HG03378 (cell line): ENCODE measurements around the gene NBAS.

Experiments used
- ATAC-seq: cut with Tn5 transposase; IDR thresholded peaks from one replicate; pipeline ENCODE4 v1.9.1; 2021; ENCODE audit warnings: mild to moderate bottlenecking, moderate library complexity; ENCODE audit not compliant: unreplicated experiment

NBAS gene

DNA sequence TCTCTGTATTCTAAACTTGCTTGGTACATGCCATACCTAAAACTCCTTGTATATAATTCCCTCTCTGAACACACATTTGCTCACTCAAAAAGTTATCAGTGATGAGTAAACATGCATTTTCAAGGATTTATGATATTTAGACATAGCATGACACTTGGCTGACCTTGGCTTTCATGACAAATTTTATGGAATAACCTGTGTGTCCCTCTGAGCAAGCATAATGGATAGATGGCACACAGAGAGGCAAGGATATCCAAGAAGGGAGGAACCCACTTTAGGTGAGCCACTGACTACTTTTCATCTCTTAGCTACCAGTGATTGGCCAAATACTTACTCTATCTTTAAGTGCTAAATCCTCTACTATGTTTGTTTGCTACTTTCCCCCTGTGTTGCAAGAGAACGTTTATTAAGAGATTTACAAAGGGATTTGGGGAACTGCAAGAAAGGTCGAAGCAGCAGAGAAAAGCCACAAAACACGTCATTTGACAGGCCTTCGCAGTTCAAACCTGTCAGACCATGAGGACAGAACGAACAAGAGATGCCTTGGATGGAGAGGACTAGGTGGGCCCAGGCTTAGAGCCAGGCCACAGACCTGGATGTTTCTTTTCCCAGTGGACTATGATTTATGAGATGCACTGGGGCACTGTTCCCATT lies 379.9 kb downstream of the NBAS start:
- ATAC-seq: no peak

DNA sequence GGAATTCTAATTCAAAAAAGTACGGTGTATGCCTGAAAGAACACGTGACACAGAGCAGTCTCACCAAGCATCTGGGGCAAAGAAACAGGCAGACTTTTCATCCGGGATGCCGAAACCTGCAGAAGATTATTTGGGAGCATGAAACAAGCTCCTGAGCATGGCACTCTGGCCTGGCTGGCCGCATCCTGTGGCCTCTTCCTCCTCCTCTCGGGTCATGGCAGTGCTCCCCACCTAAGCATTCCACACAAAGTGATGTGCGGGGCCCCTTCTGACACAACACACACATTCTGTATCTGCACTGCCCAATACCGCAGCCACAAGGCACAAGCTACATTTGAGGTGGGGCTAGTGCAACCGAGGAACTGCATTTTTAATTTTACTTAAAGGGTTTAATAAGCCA lies 380.8 kb downstream of the NBAS start:
- no peak for ATAC-seq

DNA sequence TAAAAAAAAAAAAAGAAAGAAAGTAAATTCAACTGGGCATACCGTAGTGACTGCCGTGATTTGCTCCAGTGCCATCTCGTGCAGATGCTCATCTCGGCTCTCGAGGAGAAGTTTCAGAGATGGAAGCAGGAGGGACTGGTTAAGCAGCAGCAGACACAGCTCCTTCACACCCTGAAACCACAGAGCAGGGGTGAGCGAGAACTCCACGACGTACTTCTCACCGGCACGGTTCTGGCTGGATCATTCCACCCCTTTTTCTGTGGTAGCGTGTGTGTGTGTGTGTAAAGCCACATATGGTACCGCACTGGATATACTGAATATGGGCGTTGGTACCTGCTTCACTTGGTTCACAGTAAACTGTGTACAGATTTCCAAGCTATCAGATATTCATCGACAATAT lies 382.2 kb downstream of the NBAS start:
- ATAC-seq: no peak

GRCh38 chr2:15177103-15177502 lies 384.0 kb downstream of the NBAS start:
- peak; percentile 99 for ATAC-seq

DNA sequence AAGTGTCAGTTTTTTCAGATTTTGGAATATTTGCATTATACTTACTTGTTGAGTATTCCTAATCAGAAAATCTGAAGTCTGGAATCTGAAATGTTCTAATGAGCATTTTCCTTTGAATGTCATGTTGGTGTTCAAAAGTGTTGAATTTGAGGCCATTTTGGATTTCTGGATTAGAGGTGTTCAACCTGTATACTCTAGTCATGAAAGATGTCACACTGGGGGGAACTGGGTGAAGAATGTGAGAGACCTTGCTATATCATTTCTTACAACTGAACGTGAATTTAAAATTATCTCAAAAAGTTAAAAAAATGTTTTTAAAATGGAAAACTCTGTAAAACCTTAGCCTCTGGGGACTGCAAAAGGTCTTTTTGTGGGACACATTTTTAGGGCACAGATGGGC lies 384.5 kb downstream of the NBAS start:
- no peak for ATAC-seq

DNA sequence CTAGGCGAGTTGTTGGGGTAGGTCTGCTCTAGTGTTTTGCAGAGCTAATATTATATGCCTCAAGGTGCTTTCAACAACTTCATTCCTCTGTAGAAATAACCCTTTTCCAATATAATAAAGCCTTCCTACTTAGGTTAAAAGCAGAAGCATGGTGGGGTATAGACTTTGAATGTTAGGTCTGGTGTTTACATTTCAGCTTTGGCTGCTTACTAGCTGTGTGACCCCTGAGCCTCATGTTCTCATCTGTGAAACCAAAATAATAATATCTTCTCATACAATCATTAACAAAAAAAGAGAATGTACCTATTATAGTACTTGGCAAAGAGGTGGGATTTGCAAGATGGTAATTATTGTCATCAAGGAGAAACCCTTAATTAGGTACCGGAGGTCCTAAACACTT lies 386.6 kb downstream of the NBAS start:
- ATAC-seq: no peak

GRCh38 chr2:15173501-15173900 lies 387.6 kb downstream of the NBAS start:
- ATAC-seq: no peak

GRCh38 chr2:15172825-15173224 lies 388.3 kb downstream of the NBAS start:
- ATAC-seq: no peak

DNA sequence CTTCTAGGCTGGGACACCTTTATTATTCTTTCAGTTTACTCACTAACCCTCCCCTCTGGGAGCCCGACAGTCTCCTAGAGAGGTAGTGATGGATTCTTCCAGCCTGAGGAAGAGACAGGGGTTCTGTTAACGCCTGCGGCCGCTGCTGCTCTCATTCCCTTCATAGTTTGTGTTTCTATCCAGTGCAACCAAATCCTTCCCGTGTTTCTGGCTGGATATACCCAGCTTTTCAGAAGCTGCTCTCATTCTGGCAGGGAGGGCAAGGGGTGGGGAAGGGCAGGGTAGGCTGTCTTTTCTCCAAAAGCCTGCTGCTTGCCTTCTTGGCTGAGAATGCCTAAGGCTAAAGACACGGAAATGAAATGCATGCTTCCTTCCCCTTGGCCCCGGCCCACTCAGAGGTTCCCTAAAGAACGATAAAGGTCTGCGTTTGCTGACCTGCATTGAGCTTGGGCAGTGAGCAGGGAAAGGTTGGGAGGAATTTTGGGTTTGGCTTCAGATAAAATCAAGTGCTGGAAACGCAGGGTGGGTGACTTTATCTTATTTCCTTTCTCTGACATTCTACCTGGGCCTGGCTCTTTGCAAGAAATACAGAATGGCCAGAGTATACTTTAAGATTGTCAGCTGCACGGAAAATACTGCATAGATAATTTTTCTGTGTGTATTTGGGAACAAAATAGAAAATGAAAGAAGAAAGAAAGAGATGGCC lies 390.9 kb downstream of the NBAS start:
- ATAC-seq: no peak

GRCh38 chr2:15169326-15170069 lies 391.6 kb downstream of the NBAS start:
- no peak for ATAC-seq

- no peak for ATAC-seq
These were observed 393.0 kb downstream of the NBAS start for GRCh38 chr2:15168116-15168515.

DNA sequence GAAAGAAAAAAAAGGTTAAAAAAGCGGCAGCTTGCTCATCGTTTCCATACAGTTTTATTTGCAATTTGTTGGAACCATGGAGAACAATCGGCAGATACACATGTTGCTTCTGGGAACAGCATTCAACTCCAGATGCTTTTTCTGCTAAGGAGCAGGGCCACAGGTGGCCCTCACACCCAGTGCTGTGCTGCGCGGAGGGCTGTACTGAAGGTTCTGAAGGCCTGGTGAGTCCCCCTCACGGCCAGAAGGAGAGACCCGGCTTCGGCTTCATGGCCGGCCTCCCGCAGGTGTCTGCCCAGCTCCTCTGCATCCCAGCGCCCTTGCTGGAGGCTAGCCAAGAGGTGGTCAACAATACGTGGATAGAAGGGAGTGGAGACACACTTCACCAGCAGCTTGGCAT lies 394.3 kb downstream of the NBAS start:
- no peak for ATAC-seq

GRCh38 chr2:15163326-15163725 lies 397.8 kb downstream of the NBAS start:
- ATAC-seq: no peak

- no peak for ATAC-seq
These were observed 398.5 kb downstream of the NBAS start for GRCh38 chr2:15162620-15163019.

DNA sequence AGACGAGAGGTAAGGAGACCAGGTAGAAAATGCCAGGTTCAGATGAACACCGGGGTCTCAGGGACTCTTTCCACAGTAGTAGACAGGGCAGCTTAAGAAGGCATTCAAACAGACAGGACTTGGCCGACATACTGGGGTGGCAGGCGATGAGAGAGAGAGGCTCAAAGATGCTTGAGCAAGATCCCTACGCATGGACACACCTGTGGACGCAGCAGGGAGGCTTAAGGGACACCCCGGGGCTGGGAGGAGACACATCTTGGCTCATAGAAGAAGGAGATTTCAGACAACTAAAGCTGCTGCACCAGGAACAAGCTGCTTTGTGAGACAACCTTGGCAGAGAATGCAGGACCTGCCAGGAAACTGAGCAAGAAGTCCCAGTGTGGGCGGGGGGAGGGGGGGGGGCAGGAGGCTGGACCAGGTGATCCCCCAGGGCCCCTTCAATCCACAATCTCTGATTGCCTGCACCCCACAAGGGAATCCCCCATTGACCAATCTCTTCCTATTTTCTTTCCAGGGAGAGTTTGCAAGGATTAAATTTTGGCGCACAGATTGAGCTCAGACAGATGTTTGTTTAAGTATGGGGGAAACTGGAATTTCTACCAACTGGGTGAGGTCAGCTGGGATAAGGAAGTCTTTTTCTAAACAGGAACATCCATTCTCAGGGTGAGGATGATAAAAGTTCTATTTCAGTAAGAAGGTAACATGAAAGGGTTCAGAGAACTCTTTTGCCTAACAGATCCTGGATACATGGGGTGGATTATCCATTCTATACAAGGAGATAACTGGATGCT lies 400.7 kb downstream of the NBAS start:
- no peak for ATAC-seq

DNA sequence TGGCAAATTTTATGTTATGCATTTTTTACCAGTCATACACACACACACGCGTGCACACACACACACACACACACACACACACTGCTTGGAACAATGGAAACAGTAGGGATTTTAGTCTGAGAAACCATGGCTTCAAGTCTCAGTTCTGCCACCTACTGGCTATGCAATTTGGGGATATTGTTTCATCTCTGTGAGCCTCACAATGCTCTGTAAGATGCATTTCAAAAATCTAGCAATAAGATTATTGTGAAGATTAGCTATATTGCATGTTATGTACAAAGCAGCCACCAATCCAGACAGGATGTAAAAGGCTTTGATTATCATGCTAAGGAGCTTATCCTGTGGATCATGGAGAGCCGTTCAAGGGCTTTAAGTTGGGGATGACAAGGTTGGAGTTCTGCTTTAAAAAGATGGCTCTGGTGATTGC lies 401.4 kb downstream of the NBAS start:
- no peak for ATAC-seq

DNA sequence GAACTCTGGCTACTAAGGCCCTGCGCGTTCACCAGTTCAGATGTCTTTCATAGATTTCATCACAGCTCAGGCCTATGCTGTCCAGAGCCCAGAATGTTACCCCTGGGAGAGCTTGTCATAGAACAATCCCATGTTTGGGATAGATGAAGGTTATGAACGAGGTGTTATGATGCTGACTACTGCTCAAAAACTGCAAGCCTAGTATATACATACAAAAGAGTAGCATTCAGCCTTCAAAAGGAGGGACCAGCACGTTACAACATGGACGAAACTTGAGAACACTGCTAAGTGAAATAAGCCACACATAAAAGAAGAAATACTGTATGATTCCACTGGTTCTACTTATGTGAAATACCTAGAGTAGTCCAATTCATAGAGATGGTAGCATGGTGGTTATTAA lies 401.9 kb downstream of the NBAS start:
- no peak for ATAC-seq

DNA sequence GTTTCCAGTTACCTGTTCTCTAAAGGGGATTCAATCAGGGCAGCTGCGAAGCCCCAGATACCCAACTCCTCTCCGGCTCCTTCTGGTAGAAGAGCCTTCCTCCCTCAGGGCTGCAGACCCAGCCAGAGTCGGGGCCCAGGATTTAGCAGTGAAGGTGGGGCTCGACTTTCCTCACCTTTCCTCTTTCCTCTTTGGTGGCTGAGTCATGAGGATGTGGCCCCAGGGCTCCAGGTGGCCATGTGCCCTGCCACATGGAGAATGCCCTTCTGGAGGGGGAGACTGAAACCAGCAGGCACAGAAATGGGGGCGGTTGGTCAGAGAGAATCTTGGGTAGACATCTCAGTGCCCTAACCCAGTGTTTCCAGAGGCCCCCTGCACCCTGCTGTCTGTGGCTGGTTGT lies 402.6 kb downstream of the NBAS start:
- no peak for ATAC-seq

- no peak for ATAC-seq
These were observed 403.0 kb downstream of the NBAS start for GRCh38 chr2:15158100-15158499.

DNA sequence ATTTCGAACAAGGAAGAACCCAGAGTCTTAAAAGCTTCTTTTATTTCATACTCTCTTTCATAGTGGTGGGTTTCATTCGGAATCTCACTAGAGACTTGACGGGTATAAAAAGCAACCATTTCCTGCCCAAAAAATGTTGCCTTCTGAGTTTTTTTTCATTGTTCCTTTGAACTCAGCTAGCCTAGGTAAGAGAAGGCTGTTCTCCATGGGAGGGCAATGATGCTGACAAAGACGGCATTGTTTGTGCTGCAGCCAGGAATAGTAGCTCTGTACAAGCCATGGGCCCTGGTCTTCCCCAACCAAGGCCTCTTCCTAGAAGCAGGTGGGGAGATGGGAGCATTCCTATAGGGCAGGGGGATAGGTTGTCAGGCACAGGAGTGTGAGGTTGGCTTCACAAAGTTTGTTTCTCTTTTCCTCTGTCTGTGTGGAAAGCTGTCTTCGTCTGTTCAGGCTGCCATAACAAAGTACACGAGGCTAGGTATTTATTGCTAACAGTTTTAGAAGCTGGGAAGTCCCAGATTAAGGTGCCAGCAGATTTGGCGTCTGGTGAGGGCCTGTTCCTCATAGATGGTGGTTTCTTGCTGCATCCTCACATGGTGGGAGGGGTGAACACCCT lies 405.1 kb downstream of the NBAS start:
- no peak for ATAC-seq

GRCh38 chr2:15154297-15154696 lies 406.8 kb downstream of the NBAS start:
- ATAC-seq: no peak
